WTC11 (cell line): ENCODE results near the gene SYCE1L.

Experiments used
- ATF3 ChIP-seq: sonication (generic); formaldehyde crosslinking; conservative IDR thresholded peaks from 2 replicates; pipeline ENCODE4 v1.8.1; 2022; ENCODE audit warnings: mild to moderate bottlenecking, missing genetic modification reagents
- CDX4 ChIP-seq: fragments of 250-450 bp; sonication (Bioruptor Pico); IDR thresholded peaks from 2 replicates; pipeline ENCODE4 v1.9.0; 2021; ENCODE audit warnings: moderate library complexity, mild to moderate bottlenecking, inconsistent platforms, borderline replicate concordance
- CTCF ChIP-seq: fragments of 200-600 bp; IDR thresholded peaks from 2 replicates; pipeline ENCODE4 v1.8.0; 2022; ENCODE audit warnings: antibody characterized with exemption
- E2F1 ChIP-seq: sonication (generic); formaldehyde crosslinking; IDR thresholded peaks from 2 replicates; pipeline ENCODE4 v1.8.0; 2022; ENCODE audit warnings: mild to moderate bottlenecking, missing genetic modification reagents
- FOXK1 ChIP-seq: sonication (generic); formaldehyde crosslinking; IDR thresholded peaks from 2 replicates; pipeline ENCODE4 v1.8.0; 2022; ENCODE audit warnings: mild to moderate bottlenecking, moderate library complexity, missing genetic modification reagents
- GTF2I ChIP-seq: fragments of 250-450 bp; sonication (Bioruptor Pico); conservative IDR thresholded peaks from 2 replicates; pipeline ENCODE4 v1.4.0; 2021; ENCODE audit warnings: mild to moderate bottlenecking
- KAT7 ChIP-seq: sonication (generic); formaldehyde crosslinking; IDR thresholded peaks from 2 replicates; pipeline ENCODE4 v1.8.1; 2023; ENCODE audit warnings: missing genetic modification reagents, mild to moderate bottlenecking, borderline replicate concordance
- MAX ChIP-seq: sonication (generic); formaldehyde crosslinking; IDR thresholded peaks from 2 replicates; pipeline ENCODE4 v1.8.0; 2022; ENCODE audit warnings: mild to moderate bottlenecking, missing genetic modification reagents
- NR3C1 ChIP-seq: sonication (generic); formaldehyde crosslinking; conservative IDR thresholded peaks from 2 replicates; pipeline ENCODE4 v1.8.1; 2023; ENCODE audit warnings: low read depth, mild to moderate bottlenecking, missing genetic modification reagents
- PRDM15 ChIP-seq: sonication (generic); formaldehyde crosslinking; IDR thresholded peaks from 2 replicates; pipeline ENCODE4 v1.8.0; 2022; ENCODE audit warnings: missing genetic modification reagents
- TEAD1 ChIP-seq: sonication (generic); formaldehyde crosslinking; IDR thresholded peaks from 2 replicates; pipeline ENCODE4 v1.8.0; 2022; ENCODE audit warnings: mild to moderate bottlenecking, missing genetic modification reagents
- ZNF232 ChIP-seq: sonication (generic); formaldehyde crosslinking; IDR thresholded peaks from 2 replicates; pipeline ENCODE4 v1.8.0; 2022; ENCODE audit warnings: mild to moderate bottlenecking, missing genetic modification reagents
- TF ChIP-seq, protein P1 (sequence below): sonication (generic); formaldehyde crosslinking; IDR thresholded peaks from 2 replicates; pipeline ENCODE4 v1.8.1; 2022; ENCODE audit warnings: mild to moderate bottlenecking, missing genetic modification reagents, moderate library complexity, borderline replicate concordance
- TF ChIP-seq, protein P2 (sequence below): fragments of 250-450 bp; sonication (Bioruptor Pico); IDR thresholded peaks from 2 replicates; pipeline ENCODE4 v1.9.0; 2021; ENCODE audit warnings: mild to moderate bottlenecking

GRCh38 chr16:77165006-77165405 lies 34.2 kb upstream of the SYCE1L start:
- no peak for TF ChIP-seq CTCF
- TF ChIP-seq KAT7 (CRISPR knock-in tag) = no peak
- TF ChIP-seq CDX4 (CRISPR knock-in tag) = no peak
- no peak for TF ChIP-seq ZNF232 (CRISPR knock-in tag)
- TF ChIP-seq ATF3 (CRISPR knock-in tag) = no peak
- TF ChIP-seq E2F1 (CRISPR knock-in tag) = no peak
- no peak for TF ChIP-seq MAX (CRISPR knock-in tag)
- TF ChIP-seq, protein P1, sequence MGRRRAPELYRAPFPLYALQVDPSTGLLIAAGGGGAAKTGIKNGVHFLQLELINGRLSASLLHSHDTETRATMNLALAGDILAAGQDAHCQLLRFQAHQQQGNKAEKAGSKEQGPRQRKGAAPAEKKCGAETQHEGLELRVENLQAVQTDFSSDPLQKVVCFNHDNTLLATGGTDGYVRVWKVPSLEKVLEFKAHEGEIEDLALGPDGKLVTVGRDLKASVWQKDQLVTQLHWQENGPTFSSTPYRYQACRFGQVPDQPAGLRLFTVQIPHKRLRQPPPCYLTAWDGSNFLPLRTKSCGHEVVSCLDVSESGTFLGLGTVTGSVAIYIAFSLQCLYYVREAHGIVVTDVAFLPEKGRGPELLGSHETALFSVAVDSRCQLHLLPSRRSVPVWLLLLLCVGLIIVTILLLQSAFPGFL (CRISPR knock-in tag) = no peak
- TF ChIP-seq NR3C1 (CRISPR knock-in tag) = no peak
- no peak for TF ChIP-seq GTF2I (CRISPR knock-in tag)
- no peak for TF ChIP-seq PRDM15 (CRISPR knock-in tag)
- TF ChIP-seq, protein P2, sequence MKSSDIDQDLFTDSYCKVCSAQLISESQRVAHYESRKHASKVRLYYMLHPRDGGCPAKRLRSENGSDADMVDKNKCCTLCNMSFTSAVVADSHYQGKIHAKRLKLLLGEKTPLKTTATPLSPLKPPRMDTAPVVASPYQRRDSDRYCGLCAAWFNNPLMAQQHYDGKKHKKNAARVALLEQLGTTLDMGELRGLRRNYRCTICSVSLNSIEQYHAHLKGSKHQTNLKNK (CRISPR knock-in tag) = no peak
- no peak for TF ChIP-seq TEAD1 (CRISPR knock-in tag)
- TF ChIP-seq FOXK1 = no peak
